Loucy (cell line): ENCODE results near the gene CDC26.

ENCODE experiments used
- H2AFZ ChIP-seq: fragments of 200-600 bp; sonication (generic); 2 replicates; pipeline ENCODE4 v1.6.0; 2016; ENCODE audit warnings: antibody characterized with exemption, mild to moderate bottlenecking, low read length, moderate library complexity
- H3F3A ChIP-seq: fragments of 200-600 bp; 2 replicates; pipeline ENCODE4 v1.6.0; 2016; ENCODE audit warnings: antibody characterized with exemption, low read depth, mild to moderate bottlenecking
- H3K27me3 ChIP-seq: fragments of 200-600 bp; sonication (generic); 2 replicates; pipeline ENCODE4 v1.6.1; 2014; ENCODE audit warnings: low read length, mild to moderate bottlenecking; ENCODE audit not compliant: insufficient read depth, poor library complexity, severe bottlenecking
- H3K36me3 ChIP-seq: fragments of 200-600 bp; sonication (generic); 2 replicates; pipeline ENCODE4 v1.6.1; 2016; ENCODE audit warnings: low read length; ENCODE audit not compliant: insufficient read depth
- H3K4me1 ChIP-seq: fragments of 200-600 bp; sonication (generic); 2 replicates; pipeline ENCODE4 v1.5.1; 2014; ENCODE audit warnings: low read length, mild to moderate bottlenecking; ENCODE audit not compliant: insufficient read depth, poor library complexity, severe bottlenecking
- H3K4me2 ChIP-seq: fragments of 200-600 bp; sonication (generic); 2 replicates; pipeline ENCODE4 v1.6.0; 2014; ENCODE audit warnings: antibody characterized with exemption, low read length, low read depth, mild to moderate bottlenecking; ENCODE audit not compliant: poor library complexity, severe bottlenecking
- H3K4me3 ChIP-seq: fragments of 200-600 bp; sonication (generic); 2 replicates; pipeline ENCODE4 v1.5.1; 2014; ENCODE audit warnings: low read length, mild to moderate bottlenecking, mixed read lengths; ENCODE audit not compliant: poor library complexity, severe bottlenecking
- H3K79me2 ChIP-seq: fragments of 200-600 bp; sonication (generic); 2 replicates; pipeline ENCODE4 v1.6.1; 2014; ENCODE audit warnings: low read length; ENCODE audit not compliant: insufficient read depth
- H3K9ac ChIP-seq: fragments of 200-600 bp; sonication (generic); 2 replicates; pipeline ENCODE4 v1.6.0; 2014; ENCODE audit warnings: mild to moderate bottlenecking, low read depth, low read length, moderate library complexity; ENCODE audit not compliant: poor library complexity, severe bottlenecking
- H3K9me2 ChIP-seq: fragments of 200-600 bp; sonication (generic); replicated peaks from 2 replicates; pipeline ENCODE4 v1.6.1; 2016; ENCODE audit warnings: low read depth, low read length, mixed read lengths
- H3K9me3 ChIP-seq: fragments of 200-600 bp; sonication (generic); 2 replicates; pipeline ENCODE4 v1.6.1; 2014; ENCODE audit warnings: mild to moderate bottlenecking, antibody characterized with exemption, low read length, low read depth; ENCODE audit not compliant: insufficient read depth
- H4K20me1 ChIP-seq: fragments of 200-600 bp; sonication (generic); 2 replicates; pipeline ENCODE4 v1.6.0; 2014; ENCODE audit warnings: antibody characterized with exemption, low read length, mild to moderate bottlenecking; ENCODE audit not compliant: insufficient read depth, poor library complexity, severe bottlenecking
- CTCF ChIP-seq: fragments of 200-600 bp; sonication (generic); conservative IDR thresholded peaks from 2 replicates; pipeline ENCODE4 v1.5.1; 2014; ENCODE audit warnings: mild to moderate bottlenecking, antibody characterized with exemption, low read length
- EZH2phosphoT487 ChIP-seq: fragments of 200-600 bp; IDR thresholded peaks from 2 replicates; pipeline ENCODE4 v1.6.1; 2018; ENCODE audit warnings: antibody characterized with exemption, mild to moderate bottlenecking, moderate library complexity, borderline replicate concordance

Gene CDC26

GRCh38 chr9:113220467-113221002 is 54.8 kb downstream of the CDC26 start:
- Histone ChIP-seq H3K4me2 (peak overlapping the region; percentile 72), H3K4me1 (peaks cover 38% of the 10 kb centered on the region), H3K9me2 (no peaks in the 10 kb centered on the region), H3F3A (no peaks in the 10 kb centered on the region), H3K79me2 (peaks cover 69% of the 10 kb centered on the region), H3K9me3 (no peaks in the 10 kb centered on the region), H3K4me3 (peak overlapping the region; percentile 94), H2AFZ (peak overlapping the region; percentile 99), H4K20me1 (peaks cover 18% of the 10 kb centered on the region), H3K27me3 (no peaks in the 10 kb centered on the region), H3K9ac (peak overlapping the region; percentile 89), H3K36me3 (no peaks in the 10 kb centered on the region)
- TF ChIP-seq EZH2phosphoT487: no peak
- TF ChIP-seq CTCF: no peak

- H3K9me3 ChIP-seq: no peaks in the 10 kb centered on the region
- H3K4me1 ChIP-seq: peaks cover 38% of the 10 kb centered on the region
- no peak for TF ChIP-seq CTCF
- no peak for TF ChIP-seq EZH2phosphoT487
- H4K20me1 ChIP-seq: peaks cover 18% of the 10 kb centered on the region
- H3F3A ChIP-seq: no peaks in the 10 kb centered on the region
- H2AFZ ChIP-seq: no peak overlapping the region
- peak overlapping the region; percentile 72 for H3K4me2 ChIP-seq
- peaks cover 72% of the 10 kb centered on the region for H3K79me2 ChIP-seq
- H3K27me3 ChIP-seq: no peaks in the 10 kb centered on the region
- no peaks in the 10 kb centered on the region for H3K36me3 ChIP-seq
- peak overlapping the region; percentile 89 for H3K9ac ChIP-seq
- H3K4me3 ChIP-seq: peak overlapping the region; percentile 94
- H3K9me2 ChIP-seq: no peaks in the 10 kb centered on the region
Measured at GRCh38 chr9:113219969-113220368, 55.4 kb downstream of the CDC26 start.

- no peaks in the 10 kb centered on the region for H3F3A ChIP-seq
- H3K4me1 ChIP-seq: peaks cover 38% of the 10 kb centered on the region
- peak overlapping the region; percentile 72 for H3K4me2 ChIP-seq
- no peak for TF ChIP-seq EZH2phosphoT487
- TF ChIP-seq CTCF: no peak
- H3K36me3 ChIP-seq: no peaks in the 10 kb centered on the region
- H3K27me3 ChIP-seq: no peaks in the 10 kb centered on the region
- H3K9me2 ChIP-seq: no peaks in the 10 kb centered on the region
- peak overlapping the region; percentile 94 for H3K4me3 ChIP-seq
- peaks cover 76% of the 10 kb centered on the region for H3K79me2 ChIP-seq
- no peaks in the 10 kb centered on the region for H3K9me3 ChIP-seq
- peaks cover 18% of the 10 kb centered on the region for H4K20me1 ChIP-seq
- H3K9ac ChIP-seq: peak overlapping the region; percentile 89
- H2AFZ ChIP-seq: no peak overlapping the region
Measured at GRCh38 chr9:113219186-113219936, 56.0 kb downstream of the CDC26 start.
